ENCODE measurements around the gene ARID1A. TPM values are rescaled to one million over a fixed set of nuclear protein-coding genes. Genes with fewer than 3 reads are reported as not detected.
A peak's percentile ranks its signal among the peaks of the same experiment; 100 is the strongest.

ARID1A gene
- total RNA-seq, 1 donor from 2014 or later, result 18.8 TPM

- H3K36me3 ChIP-seq (ENCODE audit: control insufficient read depth in 3 of 3, insufficient read depth in 3 of 3, low read length in 3 of 3), result no peaks in the 10 kb centered on the region
- H3K4me1 ChIP-seq (ENCODE audit: control insufficient read depth in 3 of 3, insufficient read depth in 3 of 3, low read length in 3 of 3), result peaks cover 31 to 33% (median 33%) of the 10 kb centered on the region in 3 donors
- no peak overlapping the region for H3K9ac ChIP-seq (ENCODE audit: low read depth in 1 of 3, low read length in 3 of 3)
- no peaks in the 10 kb centered on the region for H3K27me3 ChIP-seq (ENCODE audit: control insufficient read depth in 3 of 3, insufficient read depth in 3 of 3, low read length in 3 of 3)
- H3K27ac ChIP-seq (ENCODE audit: low read depth, low read length), result peak overlapping the region; percentile 15
- H3K9me3 ChIP-seq (ENCODE audit: control insufficient read depth in 3 of 3, low read length in 3 of 3), result no peaks in the 10 kb centered on the region
- H3K4me3 ChIP-seq (ENCODE audit: low read length in 3 of 3), result no peak overlapping the region
These were observed 5.2 kb upstream of the ARID1A start for GRCh38 chr1:26690576-26691031.

DNA sequence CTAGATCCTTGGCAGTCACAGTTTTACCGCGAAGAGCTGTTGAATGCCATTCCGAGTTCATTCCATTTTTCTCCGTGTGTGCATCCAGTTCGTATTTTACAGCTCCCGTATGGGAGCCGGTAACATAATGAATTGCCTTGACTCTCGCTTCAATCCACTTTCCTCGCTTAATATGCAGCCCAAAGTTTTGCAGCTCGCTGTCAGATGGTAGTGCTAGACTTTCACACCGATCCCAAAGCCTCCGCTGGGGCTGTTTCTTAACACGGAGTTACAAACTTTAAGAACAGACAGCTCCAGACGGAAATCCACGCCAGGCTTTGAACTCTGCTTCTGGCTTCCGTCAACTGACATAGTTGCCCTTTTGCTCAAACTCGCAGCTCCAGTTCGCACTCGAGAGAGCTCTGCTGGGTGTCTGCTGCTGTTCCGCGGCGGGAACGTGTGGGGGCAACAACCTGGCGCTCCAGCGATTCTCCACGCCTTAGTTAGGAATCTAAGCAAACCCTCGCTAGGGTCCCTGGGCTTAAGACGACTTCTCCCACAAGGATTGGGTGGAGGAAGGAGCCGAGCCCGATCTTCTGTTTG is 3.5 kb upstream of the ARID1A start:
- H3K27me3 ChIP-seq (ENCODE audit: control insufficient read depth in 3 of 3, insufficient read depth in 3 of 3, low read length in 3 of 3), result no peaks in the 10 kb centered on the region
- H3K27ac ChIP-seq (ENCODE audit: low read depth, low read length), result peak overlapping the region; percentile 96
- H3K9ac ChIP-seq (ENCODE audit: low read depth in 1 of 3, low read length in 3 of 3), result peak overlapping the region; percentile 90 to 99 (median 99)
- no peaks in the 10 kb centered on the region for H3K9me3 ChIP-seq (ENCODE audit: control insufficient read depth in 3 of 3, low read length in 3 of 3)
- H3K4me1 ChIP-seq (ENCODE audit: control insufficient read depth in 3 of 3, insufficient read depth in 3 of 3, low read length in 3 of 3), result peaks cover 31 to 33% (median 33%) of the 10 kb centered on the region in 3 donors
- H3K4me3 ChIP-seq (ENCODE audit: low read length in 3 of 3), result peak overlapping the region; percentile 76 to 95 (median 92)
- no peaks in the 10 kb centered on the region for H3K36me3 ChIP-seq (ENCODE audit: control insufficient read depth in 3 of 3, insufficient read depth in 3 of 3, low read length in 3 of 3)

DNA sequence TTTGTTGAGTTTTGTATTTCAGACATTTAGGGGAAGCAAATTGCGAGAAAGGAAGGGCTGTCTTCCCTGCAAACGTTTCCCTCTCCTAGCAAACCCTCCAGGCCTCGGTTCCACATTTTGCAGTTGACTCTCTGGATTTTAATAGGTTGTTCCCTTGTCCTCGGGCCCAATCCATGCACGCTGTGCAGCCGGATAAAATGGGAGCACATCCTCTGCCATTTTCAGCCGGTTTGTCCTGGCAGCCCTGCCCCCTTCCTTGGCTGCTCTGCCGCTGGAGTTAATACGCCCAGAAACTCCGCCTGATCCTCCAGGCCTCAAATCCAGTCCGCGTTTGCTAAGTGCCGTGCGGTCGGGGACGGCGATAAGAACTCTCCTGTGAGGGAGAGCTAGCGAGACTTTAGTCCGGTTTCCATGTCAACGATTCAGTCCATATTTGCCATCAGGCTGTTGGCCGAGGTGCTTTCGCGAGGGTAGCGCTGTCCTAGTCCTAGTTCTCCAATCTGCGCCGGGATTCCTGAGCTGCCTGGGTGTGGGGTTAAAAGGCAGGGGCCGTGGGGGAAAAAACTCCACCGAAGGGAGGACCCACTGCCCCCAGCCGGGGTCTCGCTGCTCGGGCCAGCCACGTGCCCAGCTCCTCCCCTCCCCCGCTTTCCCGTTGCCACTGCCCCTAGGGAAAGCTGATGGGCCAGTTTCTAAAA is 2.9 kb upstream of the ARID1A start:
- peak overlapping the region; percentile 76 to 95 (median 92) for H3K4me3 ChIP-seq (ENCODE audit: low read length in 3 of 3)
- H3K36me3 ChIP-seq (ENCODE audit: control insufficient read depth in 3 of 3, insufficient read depth in 3 of 3, low read length in 3 of 3), result no peaks in the 10 kb centered on the region
- peak overlapping the region; percentile 96 for H3K27ac ChIP-seq (ENCODE audit: low read depth, low read length)
- peak overlapping the region; percentile 90 to 99 (median 99) for H3K9ac ChIP-seq (ENCODE audit: low read depth in 1 of 3, low read length in 3 of 3)
- H3K4me1 ChIP-seq (ENCODE audit: control insufficient read depth in 3 of 3, insufficient read depth in 3 of 3, low read length in 3 of 3), result peaks cover 32 to 35% (median 33%) of the 10 kb centered on the region in 3 donors
- no peaks in the 10 kb centered on the region for H3K27me3 ChIP-seq (ENCODE audit: control insufficient read depth in 3 of 3, insufficient read depth in 3 of 3, low read length in 3 of 3)
- H3K9me3 ChIP-seq (ENCODE audit: control insufficient read depth in 3 of 3, low read length in 3 of 3), result no peaks in the 10 kb centered on the region

DNA sequence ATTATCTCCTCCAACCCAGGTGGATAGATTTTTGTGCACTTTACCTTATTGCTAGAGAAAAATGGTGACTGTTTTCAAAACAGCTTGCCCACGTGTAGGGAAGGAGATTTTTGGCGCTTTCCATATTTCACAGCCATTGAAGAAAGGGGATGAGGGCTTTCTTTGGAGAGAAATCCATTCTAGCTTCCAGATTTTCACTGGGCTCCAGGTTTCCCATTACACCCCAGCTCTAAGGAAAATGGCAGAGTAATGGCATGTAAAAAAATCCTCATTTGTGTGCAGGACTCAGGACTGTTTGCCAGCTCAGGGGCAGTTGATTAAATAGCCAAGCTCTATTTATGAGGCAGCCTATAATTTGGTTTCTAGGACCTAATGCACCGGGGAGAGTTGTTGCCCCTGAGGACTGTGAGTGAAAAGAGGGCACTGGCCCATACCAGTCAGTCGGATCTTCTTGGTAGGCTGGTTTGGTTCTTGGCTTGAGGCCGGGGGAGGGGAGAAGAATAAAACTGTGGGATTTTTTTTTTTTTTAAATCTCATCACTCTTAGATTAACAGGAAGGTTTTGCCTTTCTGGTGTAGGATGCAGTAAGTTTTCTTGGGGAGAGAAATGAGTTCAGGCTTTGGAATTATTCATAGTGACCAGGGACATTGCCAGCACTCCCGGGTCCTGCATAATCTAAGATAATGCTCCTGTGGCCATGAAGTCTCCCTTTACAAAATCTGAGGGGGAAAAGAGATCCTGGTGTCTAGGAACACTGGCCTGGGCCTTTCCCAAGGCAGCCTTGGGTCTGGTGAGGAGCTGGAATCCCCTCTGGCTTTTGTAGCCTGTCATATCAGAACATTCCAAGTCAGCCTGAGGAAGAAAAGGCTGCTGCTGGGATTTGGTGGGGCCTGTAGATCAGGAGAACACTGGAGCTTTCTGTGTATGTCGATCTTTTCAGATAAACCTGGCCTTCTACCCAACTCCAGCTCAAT is 1.9 kb upstream of the ARID1A start:
- Histone ChIP-seq H3K9me3 (ENCODE audit: control insufficient read depth in 3 of 3, low read length in 3 of 3) (no peaks in the 10 kb centered on the region), H3K27ac (ENCODE audit: low read depth, low read length) (peak overlapping the region; percentile 96), H3K27me3 (ENCODE audit: control insufficient read depth in 3 of 3, insufficient read depth in 3 of 3, low read length in 3 of 3) (no peaks in the 10 kb centered on the region), H3K4me3 (ENCODE audit: low read length in 3 of 3) (peak overlapping the region; percentile 76 to 95 (median 92)), H3K36me3 (ENCODE audit: control insufficient read depth in 3 of 3, insufficient read depth in 3 of 3, low read length in 3 of 3) (no peaks in the 10 kb centered on the region), H3K4me1 (ENCODE audit: control insufficient read depth in 3 of 3, insufficient read depth in 3 of 3, low read length in 3 of 3) (peaks cover 42% of the 10 kb centered on the region in 3 donors), H3K9ac (ENCODE audit: low read depth in 1 of 3, low read length in 3 of 3) (peak overlapping the region; percentile 90 to 99 (median 99))

GRCh38 chr1:26694638-26695355 is 1.0 kb upstream of the ARID1A start:
- Histone ChIP-seq H3K9ac (ENCODE audit: low read depth in 1 of 3, low read length in 3 of 3) (peak overlapping the region; percentile 73 to 89 (median 76)), H3K4me3 (ENCODE audit: low read length in 3 of 3) (peak overlapping the region; percentile 76 to 84 (median 80)), H3K36me3 (ENCODE audit: control insufficient read depth in 3 of 3, insufficient read depth in 3 of 3, low read length in 3 of 3) (no peaks in the 10 kb centered on the region), H3K9me3 (ENCODE audit: control insufficient read depth in 3 of 3, low read length in 3 of 3) (no peaks in the 10 kb centered on the region), H3K27me3 (ENCODE audit: control insufficient read depth in 3 of 3, insufficient read depth in 3 of 3, low read length in 3 of 3) (no peaks in the 10 kb centered on the region), H3K27ac (ENCODE audit: low read depth, low read length) (peak overlapping the region; percentile 96), H3K4me1 (ENCODE audit: control insufficient read depth in 3 of 3, insufficient read depth in 3 of 3, low read length in 3 of 3) (peaks cover 50 to 51% (median 50%) of the 10 kb centered on the region in 3 donors)

GRCh38 chr1:26696119-26696653 is 371 bp downstream of the ARID1A start:
- H3K27ac ChIP-seq (ENCODE audit: low read depth, low read length), result peak overlapping the region; percentile 96
- no peaks in the 10 kb centered on the region for H3K36me3 ChIP-seq (ENCODE audit: control insufficient read depth in 3 of 3, insufficient read depth in 3 of 3, low read length in 3 of 3)
- H3K9ac ChIP-seq (ENCODE audit: low read depth in 1 of 3, low read length in 3 of 3), result peak overlapping the region; percentile 74 to 89 (median 79)
- peaks cover 60 to 64% (median 63%) of the 10 kb centered on the region in 3 donors for H3K4me1 ChIP-seq (ENCODE audit: control insufficient read depth in 3 of 3, insufficient read depth in 3 of 3, low read length in 3 of 3)
- H3K9me3 ChIP-seq (ENCODE audit: control insufficient read depth in 3 of 3, low read length in 3 of 3), result no peaks in the 10 kb centered on the region
- no peaks in the 10 kb centered on the region for H3K27me3 ChIP-seq (ENCODE audit: control insufficient read depth in 3 of 3, insufficient read depth in 3 of 3, low read length in 3 of 3)
- peak overlapping the region in 2 of 3 donors; percentile 80 to 84 for H3K4me3 ChIP-seq (ENCODE audit: low read length in 3 of 3)

DNA sequence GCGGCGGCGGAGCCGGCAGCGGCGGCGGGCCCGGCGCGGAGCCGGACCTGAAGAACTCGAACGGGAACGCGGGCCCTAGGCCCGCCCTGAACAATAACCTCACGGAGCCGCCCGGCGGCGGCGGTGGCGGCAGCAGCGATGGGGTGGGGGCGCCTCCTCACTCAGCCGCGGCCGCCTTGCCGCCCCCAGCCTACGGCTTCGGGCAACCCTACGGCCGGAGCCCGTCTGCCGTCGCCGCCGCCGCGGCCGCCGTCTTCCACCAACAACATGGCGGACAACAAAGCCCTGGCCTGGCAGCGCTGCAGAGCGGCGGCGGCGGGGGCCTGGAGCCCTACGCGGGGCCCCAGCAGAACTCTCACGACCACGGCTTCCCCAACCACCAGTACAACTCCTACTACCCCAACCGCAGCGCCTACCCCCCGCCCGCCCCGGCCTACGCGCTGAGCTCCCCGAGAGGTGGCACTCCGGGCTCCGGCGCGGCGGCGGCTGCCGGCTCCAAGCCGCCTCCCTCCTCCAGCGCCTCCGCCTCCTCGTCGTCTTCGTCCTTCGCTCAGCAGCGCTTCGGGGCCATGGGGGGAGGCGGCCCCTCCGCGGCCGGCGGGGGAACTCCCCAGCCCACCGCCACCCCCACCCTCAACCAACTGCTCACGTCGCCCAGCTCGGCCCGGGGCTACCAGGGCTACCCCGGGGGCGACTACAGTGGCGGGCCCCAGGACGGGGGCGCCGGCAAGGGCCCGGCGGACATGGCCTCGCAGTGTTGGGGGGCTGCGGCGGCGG is 1.0 kb downstream of the ARID1A start:
- peaks cover 65 to 71% (median 68%) of the 10 kb centered on the region in 3 donors for H3K4me1 ChIP-seq (ENCODE audit: control insufficient read depth in 3 of 3, insufficient read depth in 3 of 3, low read length in 3 of 3)
- no peaks in the 10 kb centered on the region for H3K36me3 ChIP-seq (ENCODE audit: control insufficient read depth in 3 of 3, insufficient read depth in 3 of 3, low read length in 3 of 3)
- H3K27ac ChIP-seq (ENCODE audit: low read depth, low read length), result peak overlapping the region; percentile 96
- H3K4me3 ChIP-seq (ENCODE audit: low read length in 3 of 3), result peak overlapping the region; percentile 48 to 76 (median 68)
- no peaks in the 10 kb centered on the region for H3K27me3 ChIP-seq (ENCODE audit: control insufficient read depth in 3 of 3, insufficient read depth in 3 of 3, low read length in 3 of 3)
- H3K9me3 ChIP-seq (ENCODE audit: control insufficient read depth in 3 of 3, low read length in 3 of 3), result no peaks in the 10 kb centered on the region
- peak overlapping the region; percentile 74 to 89 (median 79) for H3K9ac ChIP-seq (ENCODE audit: low read depth in 1 of 3, low read length in 3 of 3)

GRCh38 chr1:26697431-26697977 is 1.7 kb downstream of the ARID1A start:
- Histone ChIP-seq H3K9me3 (ENCODE audit: control insufficient read depth in 3 of 3, low read length in 3 of 3) (no peaks in the 10 kb centered on the region), H3K27me3 (ENCODE audit: control insufficient read depth in 3 of 3, insufficient read depth in 3 of 3, low read length in 3 of 3) (no peaks in the 10 kb centered on the region), H3K4me3 (ENCODE audit: low read length in 3 of 3) (peak overlapping the region; percentile 68 to 76 (median 70)), H3K9ac (ENCODE audit: low read depth in 1 of 3, low read length in 3 of 3) (peak overlapping the region in 2 of 3 donors; percentile 79 to 89), H3K36me3 (ENCODE audit: control insufficient read depth in 3 of 3, insufficient read depth in 3 of 3, low read length in 3 of 3) (no peaks in the 10 kb centered on the region), H3K27ac (ENCODE audit: low read depth, low read length) (peak overlapping the region; percentile 96), H3K4me1 (ENCODE audit: control insufficient read depth in 3 of 3, insufficient read depth in 3 of 3, low read length in 3 of 3) (peaks cover 66 to 72% (median 71%) of the 10 kb centered on the region in 3 donors)

Data from skeletal muscle tissue (tissue), 4 donors.